ENCODE results near the gene CXADR.
"Not testable (repeated sequence)": the region's sequence is repeated elsewhere in the genome, so short reads cannot be mapped to it uniquely, and the experiment has no call there.

The CXADR gene

DNA sequence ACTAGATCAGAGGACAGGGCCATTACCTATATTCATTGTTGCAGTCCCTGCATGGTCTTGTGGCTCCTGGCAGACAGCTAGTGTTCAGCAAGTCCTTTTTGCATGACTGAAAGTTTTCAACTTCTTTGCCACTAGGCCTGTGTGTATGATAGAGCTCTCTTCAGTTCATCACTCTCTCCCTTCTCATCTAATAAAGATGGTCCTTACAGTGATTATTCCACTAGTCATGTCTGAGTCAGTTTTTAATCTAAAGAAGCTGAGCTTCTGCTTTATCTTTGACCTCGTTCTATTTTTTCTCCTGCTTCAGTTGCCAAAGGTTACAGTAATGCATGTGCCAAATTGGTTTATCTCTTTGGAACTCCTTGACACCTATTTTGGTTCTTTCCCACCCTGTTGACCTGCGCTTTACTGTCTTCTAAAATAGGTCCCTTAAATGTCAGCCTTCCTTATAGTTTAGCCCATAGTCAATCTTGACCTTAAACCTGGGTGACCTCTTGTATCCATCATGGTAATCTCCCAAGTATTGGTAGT is 6.4 kb downstream of the CXADR start:
- DNase-seq (ENCODE audit: low read depth) = no peak
- no peak for TF ChIP-seq CTCF (conservative IDR thresholded peaks at IDR 0.05; ENCODE audit: control insufficient read depth, insufficient read depth, low read depth, low read length)
- no peak overlapping the region for H3K4me3 ChIP-seq (ENCODE audit: control insufficient read depth, low read depth, low read length)

GRCh38 chr21:17519965-17520609 is 7.2 kb downstream of the CXADR start:
- no peak for TF ChIP-seq CTCF (conservative IDR thresholded peaks at IDR 0.05; ENCODE audit: control insufficient read depth, insufficient read depth, low read depth, low read length)
- H3K4me3 ChIP-seq (ENCODE audit: control insufficient read depth, low read depth, low read length) = no peak overlapping the region
- no peak for DNase-seq (ENCODE audit: low read depth)

- no peak overlapping the region for H3K4me3 ChIP-seq (ENCODE audit: control insufficient read depth, low read depth, low read length)
- TF ChIP-seq CTCF (conservative IDR thresholded peaks at IDR 0.05; ENCODE audit: control insufficient read depth, insufficient read depth, low read depth, low read length) = no peak
- DNase-seq (ENCODE audit: low read depth) = no peak
Measured at GRCh38 chr21:17523007-17523451, 10.2 kb downstream of the CXADR start.

DNA sequence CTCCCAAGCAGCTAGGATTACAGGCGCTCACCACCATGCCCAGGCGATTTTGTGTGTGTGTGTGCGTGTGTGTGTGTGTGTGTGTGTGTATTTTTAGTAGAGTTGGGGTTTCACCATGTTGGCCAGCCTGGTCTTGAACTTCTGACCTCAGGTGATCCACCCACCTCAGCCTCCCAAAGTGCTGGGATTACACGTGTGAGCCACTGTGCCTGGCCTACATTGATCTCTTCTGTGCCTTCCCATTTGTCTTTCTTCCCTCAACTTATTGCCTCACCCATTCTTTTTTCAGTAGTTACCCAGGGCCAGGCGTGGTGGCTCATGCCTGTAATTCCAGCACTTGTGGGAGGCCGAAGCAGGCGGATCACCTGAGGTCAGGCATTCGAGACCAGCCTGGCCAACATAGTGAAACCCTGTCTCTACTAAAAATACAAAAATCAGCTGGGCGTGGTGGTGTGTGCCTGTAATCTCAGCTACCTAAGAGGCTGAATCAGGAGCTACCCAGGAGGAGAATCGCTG is 11.2 kb downstream of the CXADR start:
- DNase-seq (ENCODE audit: low read depth); H3K4me3 ChIP-seq (ENCODE audit: control insufficient read depth, low read depth, low read length): not testable (repeated sequence)

GRCh38 chr21:17524635-17525034 is 11.8 kb downstream of the CXADR start:
- no peak overlapping the region for H3K4me3 ChIP-seq (ENCODE audit: control insufficient read depth, low read depth, low read length)
- DNase-seq (ENCODE audit: low read depth) = no peak
- TF ChIP-seq CTCF (conservative IDR thresholded peaks at IDR 0.05; ENCODE audit: control insufficient read depth, insufficient read depth, low read depth, low read length) = no peak

DNA sequence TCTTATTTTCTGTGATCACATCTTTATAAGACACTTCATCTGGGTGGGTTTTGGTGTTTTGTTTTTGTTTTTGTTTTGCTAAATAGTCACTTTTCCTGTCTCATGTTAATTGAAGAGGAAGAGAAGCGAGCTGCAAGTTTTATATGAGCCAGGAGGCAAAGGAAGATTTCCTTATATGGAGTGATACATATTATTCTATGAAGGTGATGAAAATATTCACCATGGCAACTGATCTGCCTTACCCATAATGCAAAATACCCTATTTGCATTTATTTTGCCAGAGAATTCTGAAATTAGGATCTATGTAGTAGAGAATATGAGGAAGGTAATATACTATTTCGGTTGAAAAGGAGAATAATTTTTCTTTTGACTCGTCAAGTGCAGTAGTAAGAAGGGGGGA is 13.9 kb downstream of the CXADR start:
- no peak for DNase-seq (ENCODE audit: low read depth)
- no peak overlapping the region for H3K4me3 ChIP-seq (ENCODE audit: control insufficient read depth, low read depth, low read length)
- TF ChIP-seq CTCF (conservative IDR thresholded peaks at IDR 0.05; ENCODE audit: control insufficient read depth, insufficient read depth, low read depth, low read length) = no peak

- no peak for DNase-seq (ENCODE audit: low read depth)
- no peak overlapping the region for H3K4me3 ChIP-seq (ENCODE audit: control insufficient read depth, low read depth, low read length)
- no peak for TF ChIP-seq CTCF (conservative IDR thresholded peaks at IDR 0.05; ENCODE audit: control insufficient read depth, insufficient read depth, low read depth, low read length)
Measured at GRCh38 chr21:17527240-17527639, 14.4 kb downstream of the CXADR start.

Measured in fibroblast of mammary gland (primary cell).